B cell (primary cell): ENCODE data around the gene LTO1. TPM values are rescaled to one million over a fixed set of nuclear protein-coding genes. Genes with fewer than 3 reads are reported as not detected.

Experiments used
- ATAC-seq: fragments of 200-7000 bp; cut with Tn5 transposase; one replicate; pipeline ENCODE4 v1.10.0; 2021; ENCODE audit warnings: low read depth, mild to moderate bottlenecking, moderate number of reproducible peaks, moderate library complexity
- CTCF ChIA-PET: fragments of 350-600 bp; sonication (Branson Sonifier 250); formaldehyde crosslinking; loops from one replicate; lab custom pipeline; 2021; ENCODE audit warnings: antibody characterized with exemption, inconsistent platforms; lab: Charles Lee
- POLR2A ChIA-PET: fragments of 350-600 bp; sonication (Branson Sonifier 250); formaldehyde crosslinking; loops from one replicate; lab custom pipeline; 2021; ENCODE audit warnings: antibody characterized with exemption; lab: Charles Lee
- DNase-seq: peaks from one replicate; pipeline ENCODE4 v3.0.0; 2013
- H2AFZ ChIP-seq: 2 replicates; pipeline ENCODE4 v1.6.1; 2012; ENCODE audit warnings: mild to moderate bottlenecking, low read depth, low read length; ENCODE audit not compliant: insufficient read depth, poor library complexity, severe bottlenecking
- H3K27ac ChIP-seq, 2 donors: 1 replicate in 1 of 2; 2 replicates in 1 of 2; pipeline ENCODE4 v1.5.1; 2012 to 2013; ENCODE audit warnings: low read length in 2 of 2, mild to moderate bottlenecking in 2 of 2, moderate library complexity in 1 of 2
- H3K27me3 ChIP-seq, 4 experiments: fragments of 200-600 bp in 1 of 4; sonication (generic) in 1 of 4; replicated peaks in 1 of 4; 1 replicate in 2 of 4; 2 replicates in 2 of 4; pipeline versions ENCODE4 v1.6.1 to v1.7.0; 2013 to 2016; ENCODE audit warnings: low read length in 3 of 4, mild to moderate bottlenecking in 2 of 4, mixed read lengths in 1 of 4, moderate library complexity in 1 of 4; ENCODE audit not compliant: insufficient read depth in 4 of 4, control insufficient read depth in 3 of 4; ENCODE audit errors: control extremely low read depth in 1 of 4
- H3K36me3 ChIP-seq, 2 experiments: replicated peaks in 1 of 2; 1 replicate in 1 of 2; 2 replicates in 1 of 2; pipeline versions ENCODE4 v1.6.1 to v1.7.1; 2013; ENCODE audit warnings: low read length in 1 of 2; ENCODE audit not compliant: insufficient read depth in 2 of 2, control insufficient read depth in 1 of 2; ENCODE audit errors: control extremely low read depth in 1 of 2, extremely low read depth in 1 of 2
- H3K4me1 ChIP-seq, 2 donors: fragments of 200-600 bp in 1 of 2; sonication (generic) in 1 of 2; 1 replicate in 1 of 2; 2 replicates in 1 of 2; pipeline versions ENCODE4 v1.5.1 to v1.6.1; 2013 to 2017; ENCODE audit warnings: low read length in 2 of 2; ENCODE audit not compliant: control insufficient read depth in 2 of 2, insufficient read depth in 2 of 2
- H3K4me2 ChIP-seq: replicated peaks from 2 replicates; pipeline ENCODE3; 2012; ENCODE audit warnings: mild to moderate bottlenecking, low read depth, low read length; ENCODE audit not compliant: poor library complexity, severe bottlenecking
- H3K4me3 ChIP-seq, 5 experiments: fragments of 200-600 bp in 1 of 5; sonication (generic) in 1 of 5; 1 replicate in 3 of 5; 2 replicates in 2 of 5; pipeline versions ENCODE4 v1.5.1 to v1.7.0; 2011 to 2016; ENCODE audit warnings: low read length in 4 of 5, mild to moderate bottlenecking in 4 of 5, low read depth in 2 of 5, control low read depth in 1 of 5, moderate library complexity in 1 of 5; ENCODE audit not compliant: insufficient read depth in 1 of 5; ENCODE audit errors: control extremely low read depth in 1 of 5, extremely low read depth in 1 of 5
- H3K79me2 ChIP-seq: fragments of 200-600 bp; sonication (generic); one replicate; pipeline ENCODE4 v1.6.0; 2016; ENCODE audit warnings: low read length; ENCODE audit not compliant: control insufficient read depth, insufficient read depth
- H3K9ac ChIP-seq: fragments of 200-600 bp; sonication (generic); 2 replicates; pipeline ENCODE4 v1.6.1; 2017; ENCODE audit warnings: mild to moderate bottlenecking, low read length, moderate library complexity
- H3K9me3 ChIP-seq, 3 donors: one replicate each; pipeline versions ENCODE4 v1.6.1 to v1.7.1; 2013; ENCODE audit warnings: low read length in 2 of 3; ENCODE audit not compliant: control insufficient read depth in 2 of 3, insufficient read depth in 1 of 3; ENCODE audit errors: control extremely low read depth in 1 of 3
- H4K20me1 ChIP-seq: 2 replicates; pipeline ENCODE4 v1.6.0; 2012; ENCODE audit warnings: mild to moderate bottlenecking, low read length; ENCODE audit not compliant: insufficient read depth, control insufficient read depth, poor library complexity, severe bottlenecking
- H3K27ac Mint-ChIP-seq: one replicate; pipeline ENCODE4 v1.8.0; 2021; ENCODE audit warnings: mixed read lengths
- H3K27me3 Mint-ChIP-seq: one replicate; pipeline ENCODE4 v1.8.0; 2021; ENCODE audit warnings: mixed read lengths
- H3K4me1 Mint-ChIP-seq: one replicate; pipeline ENCODE4 v1.8.0; 2021; ENCODE audit warnings: mixed read lengths
- H3K4me3 Mint-ChIP-seq: one replicate; pipeline ENCODE4 v1.8.0; 2021; ENCODE audit warnings: mixed read lengths
- H3K9me3 Mint-ChIP-seq: one replicate; pipeline ENCODE4 v1.8.0; 2022; ENCODE audit warnings: mixed read lengths; ENCODE audit not compliant: insufficient read depth
- EZH2 ChIP-seq: IDR thresholded peaks from 2 replicates; pipeline ENCODE4 v1.6.1; 2012; ENCODE audit warnings: borderline replicate concordance, low read depth, mild to moderate bottlenecking, moderate library complexity, low read length; ENCODE audit not compliant: insufficient read depth, poor library complexity, severe bottlenecking
- WGBS: methylation state at CpG from one replicate; pipeline ENCODE4 v1.1.5; 2013; ENCODE audit warnings: missing lambda C conversion rate; ENCODE audit not compliant: insufficient coverage; 5-methylcytosine and 5-hydroxymethylcytosine counted together
- intact Hi-C: fragments of 100-400 bp; cut with micrococcal nuclease; formaldehyde crosslinking; loops from one replicate; pipeline ENCODE4 v1.10.0; 2022
- polyA plus RNA-seq: library from polyadenylated mRNA; depleted of rRNA; stranded (reverse); fragments of >200 nt; gene quantifications from 2 replicates; pipeline ENCODE4 v1.2.3, GENCODE V29; 2012
- total RNA-seq, 2 donors: library from RNA; stranded (reverse); fragments of 120-200 nt in 1 of 2; gene quantifications; 1 replicate in 1 of 2; 2 replicates in 1 of 2; pipeline versions ENCODE4 v1.2.3 to v1.2.4, GENCODE V29; 2013 to 2022
- TF ChIP-seq, protein P1 (sequence below): fragments of 200-600 bp; IDR thresholded peaks from one replicate; pipeline ENCODE4 v1.8.0; 2022; ENCODE audit warnings: antibody characterized with exemption, mild to moderate bottlenecking

The LTO1 gene
- total and polyA plus RNA-seq, 2 donors (not counting 1 experiment from before 2014, with no cell fraction given): 44.4 to 68.8 TPM

DNA sequence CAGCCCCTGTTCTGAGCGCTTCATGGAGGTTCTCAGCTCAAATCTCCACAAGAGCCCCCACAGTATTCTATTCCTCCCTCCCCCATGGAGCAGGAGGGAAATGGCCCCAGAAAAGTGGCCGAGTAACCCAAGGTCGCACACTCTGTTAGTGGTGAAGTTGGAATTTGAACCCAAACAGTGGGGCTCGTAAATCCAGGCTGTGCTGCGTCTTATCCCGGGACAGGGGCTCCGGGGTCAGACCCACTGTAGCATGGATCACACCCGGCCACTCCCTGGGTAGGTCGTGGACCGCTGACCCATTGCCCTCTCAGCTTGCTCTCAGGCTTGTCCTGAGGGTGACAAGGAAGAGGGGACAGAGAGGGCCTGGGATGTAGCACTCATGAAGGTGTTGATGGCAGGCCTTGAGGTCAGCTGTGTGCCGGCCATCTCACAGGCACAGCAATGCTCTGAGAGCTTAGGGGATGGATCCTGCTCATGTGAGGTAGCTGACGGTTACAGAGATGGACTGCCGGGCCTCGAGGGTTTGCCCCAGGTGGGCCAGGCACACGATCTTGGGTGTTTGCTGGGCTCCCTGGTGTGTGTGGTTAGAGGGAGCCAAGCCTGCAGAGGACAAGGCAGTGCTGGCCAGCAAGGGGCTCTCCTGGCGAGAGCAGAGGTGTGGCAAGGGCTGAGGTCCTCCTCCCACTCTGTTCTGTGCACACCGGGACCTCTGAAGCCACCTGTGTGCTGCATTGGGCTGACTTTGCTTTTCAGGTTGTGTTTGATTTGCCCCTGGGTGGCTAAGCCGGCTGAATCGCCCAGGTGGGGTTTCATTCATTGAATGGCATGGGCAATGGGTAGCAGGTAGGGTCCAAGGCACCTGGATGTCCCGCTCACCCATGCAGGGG lies 31.0 kb upstream of the LTO1 start:
- no peak overlapping the region for H2AFZ ChIP-seq
- peaks cover 47% of the 10 kb centered on the region for H3K27me3 Mint-ChIP-seq

More for the DNA sequence above, 31.0 kb upstream of the LTO1 start:
- Histone ChIP-seq H3K27me3 (peaks cover 0 to 71% (median 22%) of the 10 kb centered on the region in 4 experiments), H3K27ac (no peak overlapping the region), H3K79me2 (no peaks in the 10 kb centered on the region), H3K36me3 (no peaks in the 10 kb centered on the region), H3K4me1 (peaks cover 17 to 27% of the 10 kb centered on the region in 2 donors), H3K9ac (no peak overlapping the region), H3K4me2 (peak overlapping the region; percentile 30), H3K9me3 (peaks cover 0 to 12% (median 0%) of the 10 kb centered on the region in 3 donors), H4K20me1 (no peaks in the 10 kb centered on the region), H3K4me3 (no peak overlapping the region)
- Mint-ChIP-seq H3K9me3 (no peaks in the 10 kb centered on the region), H3K4me1 (peaks cover 17% of the 10 kb centered on the region), H3K4me3 (no peak overlapping the region), H3K27ac (no peak overlapping the region)
- TF ChIP-seq, protein P1, sequence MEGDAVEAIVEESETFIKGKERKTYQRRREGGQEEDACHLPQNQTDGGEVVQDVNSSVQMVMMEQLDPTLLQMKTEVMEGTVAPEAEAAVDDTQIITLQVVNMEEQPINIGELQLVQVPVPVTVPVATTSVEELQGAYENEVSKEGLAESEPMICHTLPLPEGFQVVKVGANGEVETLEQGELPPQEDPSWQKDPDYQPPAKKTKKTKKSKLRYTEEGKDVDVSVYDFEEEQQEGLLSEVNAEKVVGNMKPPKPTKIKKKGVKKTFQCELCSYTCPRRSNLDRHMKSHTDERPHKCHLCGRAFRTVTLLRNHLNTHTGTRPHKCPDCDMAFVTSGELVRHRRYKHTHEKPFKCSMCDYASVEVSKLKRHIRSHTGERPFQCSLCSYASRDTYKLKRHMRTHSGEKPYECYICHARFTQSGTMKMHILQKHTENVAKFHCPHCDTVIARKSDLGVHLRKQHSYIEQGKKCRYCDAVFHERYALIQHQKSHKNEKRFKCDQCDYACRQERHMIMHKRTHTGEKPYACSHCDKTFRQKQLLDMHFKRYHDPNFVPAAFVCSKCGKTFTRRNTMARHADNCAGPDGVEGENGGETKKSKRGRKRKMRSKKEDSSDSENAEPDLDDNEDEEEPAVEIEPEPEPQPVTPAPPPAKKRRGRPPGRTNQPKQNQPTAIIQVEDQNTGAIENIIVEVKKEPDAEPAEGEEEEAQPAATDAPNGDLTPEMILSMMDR: no peak
- TF ChIP-seq EZH2: no peak
- intact Hi-C loops: no loop called here
- WGBS: 49% methylated on average over 18 of the region's 20 CpGs
- ATAC-seq: no peak
- ChIA-PET POLR2A (no interaction called here), CTCF (no interaction called here)
- DNase-seq: no peak
